ENCODE results near the gene GPR143.

DNA sequence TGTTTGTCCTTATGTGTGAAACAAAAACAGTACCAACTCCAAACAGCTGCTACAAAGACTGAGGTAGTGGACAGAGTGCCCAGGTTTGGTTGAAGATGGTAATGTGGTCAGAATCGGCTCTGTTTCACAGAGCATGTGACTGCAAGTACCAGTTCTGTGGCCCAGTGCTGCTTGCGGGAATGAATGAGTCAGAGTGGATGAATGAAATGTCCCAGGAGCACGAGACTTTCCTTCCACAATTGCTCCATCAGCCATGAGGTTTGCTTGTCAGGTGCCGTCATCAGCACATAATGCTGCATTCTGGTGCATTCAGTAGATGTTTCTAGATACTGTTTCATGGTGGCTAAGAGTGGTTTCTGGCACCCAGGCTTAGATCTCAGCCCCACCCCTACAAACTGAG, 84.2 kb downstream of the GPR143 start:
- TF ChIP-seq, protein P1, sequence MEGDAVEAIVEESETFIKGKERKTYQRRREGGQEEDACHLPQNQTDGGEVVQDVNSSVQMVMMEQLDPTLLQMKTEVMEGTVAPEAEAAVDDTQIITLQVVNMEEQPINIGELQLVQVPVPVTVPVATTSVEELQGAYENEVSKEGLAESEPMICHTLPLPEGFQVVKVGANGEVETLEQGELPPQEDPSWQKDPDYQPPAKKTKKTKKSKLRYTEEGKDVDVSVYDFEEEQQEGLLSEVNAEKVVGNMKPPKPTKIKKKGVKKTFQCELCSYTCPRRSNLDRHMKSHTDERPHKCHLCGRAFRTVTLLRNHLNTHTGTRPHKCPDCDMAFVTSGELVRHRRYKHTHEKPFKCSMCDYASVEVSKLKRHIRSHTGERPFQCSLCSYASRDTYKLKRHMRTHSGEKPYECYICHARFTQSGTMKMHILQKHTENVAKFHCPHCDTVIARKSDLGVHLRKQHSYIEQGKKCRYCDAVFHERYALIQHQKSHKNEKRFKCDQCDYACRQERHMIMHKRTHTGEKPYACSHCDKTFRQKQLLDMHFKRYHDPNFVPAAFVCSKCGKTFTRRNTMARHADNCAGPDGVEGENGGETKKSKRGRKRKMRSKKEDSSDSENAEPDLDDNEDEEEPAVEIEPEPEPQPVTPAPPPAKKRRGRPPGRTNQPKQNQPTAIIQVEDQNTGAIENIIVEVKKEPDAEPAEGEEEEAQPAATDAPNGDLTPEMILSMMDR (IDR thresholded peaks at IDR 0.05) = no peak
- no peak for TF ChIP-seq POLR2A (IDR thresholded peaks at IDR 0.05)

All from adrenal gland (tissue), 5 donors.